Stimulated activated CD8-positive, alpha-beta memory T cell treated with anti-CD3 and anti-CD28 coated beads, Interleukin-12 subunit alpha, Interleukin-12 subunit beta, amount 100 ng/mL, for 1 hour (primary cell): ENCODE results near the gene HLCS.

ENCODE experiments used
- DNase-seq: peaks from one replicate; pipeline ENCODE4 v3.0.0-alpha.2; 2020; ENCODE audit warnings: low read depth

The HLCS gene

DNA sequence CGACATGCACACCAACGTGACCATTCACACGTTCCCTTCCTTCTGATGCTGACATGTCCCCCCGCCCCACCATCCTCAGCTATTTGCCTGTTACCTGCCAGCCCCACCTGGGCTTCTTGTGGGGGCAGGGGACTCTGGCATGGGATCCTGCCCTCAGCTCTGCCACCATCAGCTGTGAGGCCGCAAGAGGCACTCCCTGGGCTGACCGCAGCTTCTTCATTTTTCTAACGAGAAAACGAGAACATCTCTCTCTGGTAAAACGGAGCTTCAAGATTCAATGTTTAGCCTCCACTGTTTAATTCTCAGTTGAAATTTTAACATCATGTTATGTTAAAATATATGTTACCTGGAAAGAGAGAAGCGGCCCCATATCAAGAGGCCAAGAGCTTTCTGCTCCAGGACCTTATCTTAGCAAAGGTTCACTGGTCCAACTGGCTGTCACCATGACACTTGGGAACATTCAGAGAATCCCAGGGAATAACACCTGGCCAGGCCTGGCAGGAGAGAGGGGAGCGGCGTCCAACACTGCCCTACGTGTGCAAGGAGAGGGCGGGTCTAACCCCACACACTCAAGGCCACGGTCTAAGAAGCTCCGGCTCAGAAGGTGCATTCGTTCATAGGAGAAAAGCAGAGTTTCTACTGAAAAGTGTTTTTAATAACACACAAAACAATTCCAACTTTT lies 51.3 kb downstream of the HLCS start:
- no peak for DNase-seq

DNA sequence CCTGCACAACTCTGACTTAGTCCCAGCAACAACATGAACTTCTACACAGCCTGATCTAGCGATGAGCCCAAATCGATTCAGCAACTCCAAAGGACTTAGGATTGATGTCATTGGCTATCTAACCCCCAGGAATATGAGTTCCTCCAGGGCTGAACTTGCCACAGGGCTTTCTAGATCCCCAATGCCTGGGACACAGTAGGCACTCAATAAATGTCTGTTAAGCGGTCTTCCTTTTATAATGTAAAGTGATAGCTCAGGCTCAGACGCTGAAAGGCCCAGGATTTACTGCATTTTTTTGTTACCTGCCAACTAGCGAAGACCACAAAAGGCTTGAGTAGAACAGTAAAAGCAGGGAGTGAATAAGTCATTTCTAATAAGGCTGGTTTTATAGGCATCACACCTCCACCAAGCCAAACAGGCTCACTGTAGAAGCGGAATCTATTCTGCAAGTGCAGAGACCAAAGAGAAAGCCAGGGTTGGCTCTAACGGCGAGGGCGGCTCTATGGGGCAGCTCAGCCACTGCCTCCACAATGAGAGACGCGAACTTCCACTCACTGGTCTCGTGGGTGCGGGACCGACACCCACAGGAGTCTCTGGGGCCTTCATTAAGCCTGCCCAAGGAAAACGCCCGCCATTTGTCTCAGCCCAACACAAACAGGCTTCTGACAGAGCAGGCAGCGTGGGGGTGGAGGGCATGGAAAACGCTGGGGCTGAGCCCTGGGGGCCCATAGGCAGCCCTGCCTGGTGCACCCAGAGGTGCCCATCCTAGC lies 52.0 kb downstream of the HLCS start:
- DNase-seq = no peak

DNA sequence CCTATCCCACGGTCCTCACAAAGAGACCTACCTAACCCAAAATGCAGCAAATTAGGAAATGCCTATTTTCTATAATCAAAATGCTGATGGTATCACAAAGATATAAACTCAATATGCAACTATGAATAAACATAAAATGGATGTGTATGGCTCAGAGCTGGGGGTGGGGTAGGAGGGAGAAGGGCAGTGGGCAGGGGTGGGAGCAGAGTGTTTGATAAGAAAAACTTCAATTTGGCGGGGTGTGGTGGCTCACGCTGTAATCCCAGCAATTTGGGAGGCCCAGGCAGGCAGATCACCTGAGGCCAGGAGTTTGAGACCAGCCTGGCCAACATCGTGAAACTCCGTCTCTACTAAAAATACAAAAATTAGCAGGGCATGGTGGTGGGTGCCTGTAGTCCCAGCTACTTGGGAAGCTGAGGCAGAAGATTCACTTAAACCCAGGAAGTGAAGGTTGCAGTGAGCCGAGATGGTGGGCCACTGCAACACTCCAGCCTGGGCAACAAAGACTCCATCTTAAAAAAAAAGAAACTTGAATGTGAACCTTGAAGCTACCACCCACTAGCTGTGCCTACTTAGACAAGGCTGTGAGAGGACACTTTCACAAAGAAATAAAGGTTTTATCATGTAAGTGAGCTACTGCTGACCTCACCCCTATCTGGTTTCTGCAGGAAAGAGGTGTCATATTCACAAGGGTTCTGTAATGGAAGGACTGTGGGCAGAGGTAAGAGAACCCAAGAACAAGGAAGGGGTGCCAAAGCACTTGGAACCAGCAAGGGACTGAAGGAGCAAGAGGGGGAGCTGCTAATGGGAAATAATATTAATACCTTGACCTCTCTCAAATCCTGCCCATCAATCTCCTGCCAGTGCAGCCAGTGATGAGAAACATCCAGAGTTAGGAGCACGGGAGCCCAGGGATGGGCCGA lies 53.0 kb downstream of the HLCS start:
- DNase-seq = no peak

DNA sequence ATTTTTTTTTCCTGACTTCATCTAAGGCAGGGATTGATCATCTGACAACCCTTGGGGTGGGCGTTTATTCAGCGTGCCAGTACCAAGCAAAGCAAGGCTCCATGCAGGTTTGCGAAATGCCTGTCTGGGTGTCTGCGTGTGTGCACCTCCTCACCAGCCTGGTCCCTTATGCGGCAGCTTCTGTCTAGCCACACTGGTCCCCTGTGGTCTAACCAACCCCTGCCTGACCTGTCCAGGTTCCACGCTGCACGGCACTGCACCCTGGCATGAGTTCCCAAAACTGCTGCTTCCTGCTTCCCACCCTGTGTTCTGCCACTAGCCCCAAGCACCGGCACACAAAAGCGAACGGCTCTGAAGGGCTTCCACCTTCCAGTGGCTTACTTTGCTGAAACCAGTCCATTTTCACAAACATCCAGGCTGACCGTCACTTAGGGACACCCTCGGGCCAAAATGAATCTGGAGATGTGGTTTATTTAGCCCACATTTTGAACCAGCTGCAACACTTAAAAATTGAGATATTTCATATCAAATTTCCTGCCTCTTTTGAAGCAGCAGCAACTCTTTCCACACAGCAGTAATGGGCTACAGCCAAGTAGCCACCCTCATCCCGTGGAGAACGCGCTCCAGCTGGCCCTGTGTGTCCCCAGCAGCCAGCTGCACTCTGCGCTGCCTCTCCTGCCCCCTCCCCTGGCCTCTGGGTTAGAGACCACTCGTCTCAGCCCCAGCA lies 55.7 kb downstream of the HLCS start:
- no peak for DNase-seq

DNA sequence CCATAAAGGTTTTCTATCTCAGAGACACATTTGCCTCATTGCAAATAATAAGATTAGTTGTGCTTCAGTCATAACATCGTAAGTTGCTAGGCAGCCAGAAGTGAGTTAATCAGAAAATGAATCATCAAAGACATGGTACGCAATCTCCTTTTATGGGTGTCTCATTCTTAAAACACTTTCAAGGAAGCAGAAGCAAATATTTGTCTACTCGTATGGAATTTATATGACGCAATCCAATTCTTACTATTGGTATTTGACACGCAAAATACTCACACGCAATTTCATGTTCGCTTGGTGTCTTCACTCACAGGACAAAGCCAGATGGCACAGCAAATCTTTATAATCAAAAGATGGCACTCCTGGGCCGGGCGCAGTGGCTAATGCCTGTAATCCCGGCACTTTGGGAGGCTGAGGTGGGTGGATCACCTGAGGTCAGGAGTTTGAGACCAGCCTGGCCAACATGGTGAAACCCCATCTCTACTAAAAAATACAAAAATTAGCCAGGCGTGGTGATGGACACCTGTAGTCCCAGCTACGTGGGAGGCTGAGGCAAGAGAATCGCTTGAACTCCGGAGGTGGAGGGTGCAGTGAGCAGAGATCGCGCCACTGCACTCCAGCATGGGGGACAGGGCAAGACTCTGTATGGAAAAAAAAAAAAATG lies 56.4 kb downstream of the HLCS start:
- DNase-seq = no peak

DNA sequence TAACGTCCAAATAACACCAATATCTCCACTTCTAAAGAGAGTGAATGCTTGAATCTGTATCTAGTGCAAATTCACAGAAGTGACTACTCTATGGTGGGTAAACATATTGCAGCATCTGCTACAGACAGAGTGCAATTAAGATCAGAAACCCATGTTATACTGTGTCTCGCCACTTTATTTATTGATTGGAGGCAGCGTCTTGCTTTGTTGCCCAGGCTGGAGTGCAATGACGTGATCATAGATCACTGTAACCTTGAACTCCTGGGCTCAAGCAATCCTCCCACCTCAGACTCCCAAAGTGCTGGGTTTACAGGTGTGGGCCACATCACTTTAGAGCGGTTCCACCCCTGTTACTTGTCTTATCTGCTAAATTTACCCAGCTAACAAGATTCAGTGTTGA lies 57.0 kb downstream of the HLCS start:
- DNase-seq = no peak

DNA sequence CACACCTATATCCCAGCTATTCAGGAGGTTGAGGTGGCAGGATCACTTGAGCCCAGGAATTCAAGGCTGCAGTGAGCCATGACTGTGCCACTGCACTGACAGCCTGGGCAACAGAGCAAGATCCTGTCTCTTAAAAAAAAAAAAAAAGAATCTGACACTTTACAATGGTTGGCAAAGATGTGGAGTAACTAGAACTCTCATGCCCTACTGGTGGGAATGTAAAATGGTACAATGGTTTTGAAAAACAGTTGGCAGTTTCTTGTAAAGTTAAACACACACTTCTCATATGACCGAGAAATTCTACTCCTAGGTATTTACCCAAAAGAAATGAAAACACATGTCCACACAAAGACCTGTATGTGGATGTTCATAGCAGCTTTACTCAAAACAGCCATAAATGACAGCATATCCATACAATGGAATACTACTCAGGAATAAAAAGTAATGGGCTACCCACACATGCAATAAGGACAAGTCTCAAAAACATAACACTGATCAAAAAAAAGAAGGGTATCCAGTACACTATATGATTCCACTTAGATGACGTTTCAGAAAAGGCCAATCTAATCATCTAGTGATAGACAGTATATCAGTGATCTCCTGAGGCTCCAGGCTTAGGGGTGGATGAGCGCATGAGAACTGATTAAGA lies 58.1 kb downstream of the HLCS start:
- DNase-seq = no peak

DNA sequence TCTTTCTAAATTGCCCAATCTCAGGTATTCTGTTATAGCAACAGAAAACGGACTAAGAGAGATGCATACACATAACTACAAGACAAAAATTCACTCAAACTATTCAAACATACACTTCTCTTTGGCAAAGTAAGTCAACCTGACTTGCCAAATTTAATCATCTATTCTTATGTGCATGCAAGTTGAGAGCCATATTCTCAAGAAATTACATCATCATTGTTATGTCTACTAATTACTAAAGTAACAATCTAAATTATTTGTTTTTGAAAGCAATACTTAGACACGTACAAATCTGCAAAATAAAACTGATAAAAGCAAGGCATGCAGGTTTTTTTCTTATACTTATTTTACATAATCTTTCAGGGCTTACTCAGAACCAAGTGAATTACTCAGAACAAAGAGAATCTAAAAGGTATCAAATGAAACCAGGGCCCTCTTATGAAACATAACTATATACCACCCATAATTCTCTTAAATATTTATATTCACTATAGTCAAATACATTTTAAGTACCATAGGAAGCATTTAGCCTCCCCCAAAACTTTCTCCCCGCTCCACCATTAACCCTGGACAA lies 62.3 kb downstream of the HLCS start:
- no peak for DNase-seq

DNA sequence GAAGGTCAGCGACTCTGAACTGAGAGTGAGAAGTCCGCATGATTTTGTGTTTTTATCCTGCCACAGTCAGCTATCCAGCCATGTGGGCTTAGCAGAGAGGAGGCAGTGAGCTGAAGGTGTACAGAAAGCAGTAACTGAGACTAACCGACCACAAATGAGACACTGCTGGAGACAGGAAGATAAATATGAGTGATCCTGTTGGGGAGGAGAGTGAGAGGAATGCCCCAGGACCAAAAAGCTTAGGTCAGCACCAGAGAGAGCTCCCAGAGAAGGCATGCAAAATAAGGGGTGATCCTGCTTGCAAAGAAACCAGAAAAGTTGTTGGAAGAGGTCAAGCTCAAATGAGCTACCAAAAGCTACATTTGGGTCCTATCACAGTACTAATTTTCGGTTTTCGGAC lies 63.7 kb downstream of the HLCS start:
- DNase-seq = no peak

DNA sequence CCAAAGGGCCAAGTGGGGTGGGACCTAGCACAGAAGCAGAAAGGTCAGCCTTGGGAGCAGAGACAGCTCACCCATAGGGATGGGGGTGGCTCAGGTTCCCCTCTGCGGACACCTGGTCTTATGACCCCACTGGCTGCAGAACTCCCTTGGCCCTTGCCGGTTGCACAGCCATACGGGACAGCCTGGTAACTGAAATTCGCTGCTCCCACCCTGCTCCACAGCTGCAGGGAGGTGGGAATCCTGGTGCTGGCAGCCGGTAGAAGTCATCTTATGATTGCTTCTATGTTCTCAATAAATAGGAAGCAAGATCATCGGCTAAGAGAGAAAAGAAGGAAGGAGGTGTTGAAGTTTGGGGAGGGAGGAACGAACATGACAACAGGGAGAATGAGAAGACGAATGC lies 64.1 kb downstream of the HLCS start:
- no peak for DNase-seq

DNA sequence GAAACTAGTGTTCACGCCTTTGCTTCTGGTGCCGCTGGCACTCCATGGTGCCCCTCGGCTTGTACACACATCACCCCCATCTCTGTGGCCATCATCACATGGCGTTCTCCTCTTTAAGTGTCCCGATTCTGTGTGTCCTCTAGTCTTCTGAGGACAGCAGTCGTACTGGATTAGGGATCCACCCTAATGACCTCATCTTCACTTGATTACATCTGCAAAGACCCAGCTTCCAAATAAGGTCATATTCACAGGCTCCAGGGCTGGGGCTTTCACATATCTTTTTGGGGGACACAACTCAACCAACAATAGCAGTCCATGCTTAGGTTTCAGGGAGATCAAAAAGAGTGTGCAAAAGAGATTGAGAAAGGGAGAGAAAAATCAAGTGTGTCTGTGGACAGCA lies 64.9 kb downstream of the HLCS start:
- DNase-seq = no peak

DNA sequence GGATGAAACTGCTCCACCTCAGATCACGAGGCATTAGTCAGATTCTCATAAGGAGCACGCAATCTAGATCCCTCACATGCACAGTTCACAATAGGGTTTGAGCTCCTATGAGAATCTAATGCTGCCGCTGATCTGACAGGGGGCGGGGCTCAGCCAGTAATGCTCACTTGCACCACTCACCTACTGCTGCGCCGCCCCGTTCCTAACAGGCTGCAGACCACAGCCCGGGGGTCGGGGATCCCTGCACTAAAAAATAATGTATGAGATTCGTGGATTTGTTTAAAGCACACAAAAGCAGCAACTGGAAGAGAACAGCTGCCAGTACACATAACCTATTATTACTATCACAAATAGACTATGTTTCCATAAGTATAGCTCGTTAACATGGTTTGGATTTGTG lies 72.9 kb downstream of the HLCS start:
- DNase-seq = no peak

DNA sequence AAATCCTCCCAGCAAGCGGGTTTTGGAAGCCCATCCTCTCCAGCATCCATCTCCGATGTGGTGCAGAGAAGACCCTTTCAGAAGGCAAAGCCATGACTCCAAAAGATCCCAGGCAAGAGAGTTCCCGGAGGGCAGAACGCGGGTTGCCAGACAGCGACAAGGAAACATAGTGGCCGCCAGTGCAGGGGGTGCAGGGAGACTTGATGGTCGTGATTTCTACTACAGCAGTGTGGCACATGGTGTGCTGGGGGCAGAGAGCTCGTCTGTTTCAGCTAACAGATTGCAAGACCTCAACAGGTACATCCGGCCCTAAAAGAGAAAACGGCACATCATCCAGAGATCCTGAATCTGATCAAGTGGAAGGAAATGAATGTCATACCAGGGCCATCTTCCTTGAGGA lies 74.3 kb downstream of the HLCS start:
- no peak for DNase-seq

DNA sequence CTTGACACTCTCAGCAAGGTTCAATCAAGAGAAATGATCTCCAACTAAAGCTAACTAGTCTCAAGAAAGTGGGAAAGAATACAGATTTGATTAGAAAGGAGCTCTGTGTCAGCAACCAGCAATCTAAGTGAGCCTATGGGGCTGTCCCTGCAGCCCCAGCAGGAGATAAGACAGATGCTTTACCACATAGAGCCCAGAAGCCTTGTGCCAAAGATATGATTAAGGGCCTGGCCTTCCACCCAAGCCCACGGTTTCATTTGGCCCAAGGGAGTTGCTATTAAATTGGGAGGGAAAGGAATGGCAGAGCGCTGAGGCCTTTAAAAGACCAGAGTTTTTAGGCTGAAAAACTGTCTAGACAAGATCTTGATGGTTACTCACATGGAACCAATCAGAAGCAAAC lies 74.8 kb downstream of the HLCS start:
- no peak for DNase-seq

DNA sequence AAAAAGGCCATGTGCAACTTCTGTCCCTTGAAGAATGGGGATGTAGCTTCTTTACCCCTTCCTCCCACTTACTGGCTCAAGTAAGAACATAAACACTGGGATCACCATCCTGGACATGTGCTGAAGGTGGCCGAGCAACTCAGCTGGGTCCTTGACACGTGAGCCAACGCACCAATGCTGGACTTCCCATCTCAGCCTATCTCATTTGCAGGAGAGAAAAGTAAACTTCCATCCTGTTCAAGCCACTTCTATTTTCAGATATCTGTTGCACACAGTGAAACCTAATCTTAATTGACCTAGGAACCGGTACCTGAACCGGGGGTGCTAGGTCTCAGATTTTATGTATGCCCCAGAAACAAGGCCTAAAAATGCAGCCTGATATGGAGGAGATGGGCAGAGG lies 75.3 kb downstream of the HLCS start:
- DNase-seq = no peak

DNA sequence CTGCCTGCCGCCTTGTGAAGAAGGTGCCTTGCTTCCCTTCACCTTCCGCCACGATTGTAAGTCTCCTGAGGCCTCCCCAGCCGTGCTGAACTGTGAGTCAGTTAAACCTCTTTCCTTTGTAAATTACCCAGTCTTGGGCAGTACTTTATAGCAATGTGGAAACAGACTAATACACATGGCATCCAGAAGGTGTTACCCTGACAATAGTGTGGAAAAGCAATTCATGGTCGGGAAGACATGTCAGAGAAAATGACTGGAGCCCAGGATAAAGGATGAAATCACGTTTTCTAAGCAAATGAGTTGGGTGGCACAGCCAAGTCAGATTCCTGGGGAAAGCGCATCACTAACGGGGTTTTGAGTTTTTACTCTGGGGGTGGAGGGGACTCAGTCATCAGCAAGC lies 76.4 kb downstream of the HLCS start:
- DNase-seq = no peak

DNA sequence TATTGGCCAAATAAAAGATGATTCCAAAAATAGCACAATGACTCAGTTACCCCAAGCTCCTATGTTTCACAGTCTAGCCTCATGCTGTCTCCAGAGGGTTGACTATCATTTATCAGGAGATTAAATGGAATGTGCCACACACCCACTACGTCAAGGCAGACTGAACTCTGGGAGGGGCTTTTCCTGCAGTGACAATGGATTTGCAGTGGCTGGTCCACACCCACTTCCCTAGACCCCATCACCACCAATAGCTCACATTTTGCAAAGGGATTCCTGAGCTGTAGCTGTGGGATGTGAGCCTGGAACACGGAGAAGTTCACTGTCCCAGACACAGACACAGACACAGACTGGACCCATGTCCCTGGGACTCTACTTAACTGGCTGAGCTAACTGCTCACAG lies 77.1 kb downstream of the HLCS start:
- no peak for DNase-seq

DNA sequence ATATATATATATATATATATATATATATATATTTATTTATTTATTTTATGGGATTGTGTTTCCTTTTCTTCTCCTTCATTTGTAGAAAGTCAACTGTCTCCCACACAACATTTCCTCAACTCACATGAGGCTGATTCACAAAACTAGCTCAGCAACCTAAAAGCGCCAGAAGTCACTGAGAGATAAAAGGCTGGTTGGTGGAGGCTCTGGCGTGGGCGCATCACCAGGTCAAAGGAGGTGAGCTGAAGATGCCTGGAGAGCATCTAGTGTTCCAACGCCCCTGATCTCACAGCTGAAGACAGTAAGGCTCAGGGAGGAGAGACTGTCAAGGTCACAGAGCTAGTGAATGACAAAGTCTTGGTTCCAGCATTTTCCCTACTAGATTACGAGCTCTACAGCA lies 78.0 kb downstream of the HLCS start:
- no peak for DNase-seq

DNA sequence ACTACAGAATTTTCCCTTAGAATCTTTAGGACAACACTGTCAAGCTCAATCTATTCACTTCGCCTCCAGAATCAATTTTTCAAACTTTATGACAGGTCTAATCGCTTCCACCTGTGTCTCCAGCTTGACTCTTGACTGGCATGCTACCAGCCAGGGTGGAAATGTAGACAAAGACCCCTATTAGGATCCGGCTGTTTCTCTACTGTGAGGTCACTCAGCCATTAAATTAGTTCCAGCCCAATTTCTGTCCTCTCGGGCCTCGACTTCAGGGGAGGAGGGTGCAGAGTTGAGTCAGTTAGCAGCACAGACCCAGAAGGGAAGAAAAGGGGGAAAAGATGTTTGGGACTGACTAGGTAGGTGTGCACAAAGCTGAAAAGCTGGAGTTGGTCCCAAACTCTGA lies 78.5 kb downstream of the HLCS start:
- DNase-seq = no peak

DNA sequence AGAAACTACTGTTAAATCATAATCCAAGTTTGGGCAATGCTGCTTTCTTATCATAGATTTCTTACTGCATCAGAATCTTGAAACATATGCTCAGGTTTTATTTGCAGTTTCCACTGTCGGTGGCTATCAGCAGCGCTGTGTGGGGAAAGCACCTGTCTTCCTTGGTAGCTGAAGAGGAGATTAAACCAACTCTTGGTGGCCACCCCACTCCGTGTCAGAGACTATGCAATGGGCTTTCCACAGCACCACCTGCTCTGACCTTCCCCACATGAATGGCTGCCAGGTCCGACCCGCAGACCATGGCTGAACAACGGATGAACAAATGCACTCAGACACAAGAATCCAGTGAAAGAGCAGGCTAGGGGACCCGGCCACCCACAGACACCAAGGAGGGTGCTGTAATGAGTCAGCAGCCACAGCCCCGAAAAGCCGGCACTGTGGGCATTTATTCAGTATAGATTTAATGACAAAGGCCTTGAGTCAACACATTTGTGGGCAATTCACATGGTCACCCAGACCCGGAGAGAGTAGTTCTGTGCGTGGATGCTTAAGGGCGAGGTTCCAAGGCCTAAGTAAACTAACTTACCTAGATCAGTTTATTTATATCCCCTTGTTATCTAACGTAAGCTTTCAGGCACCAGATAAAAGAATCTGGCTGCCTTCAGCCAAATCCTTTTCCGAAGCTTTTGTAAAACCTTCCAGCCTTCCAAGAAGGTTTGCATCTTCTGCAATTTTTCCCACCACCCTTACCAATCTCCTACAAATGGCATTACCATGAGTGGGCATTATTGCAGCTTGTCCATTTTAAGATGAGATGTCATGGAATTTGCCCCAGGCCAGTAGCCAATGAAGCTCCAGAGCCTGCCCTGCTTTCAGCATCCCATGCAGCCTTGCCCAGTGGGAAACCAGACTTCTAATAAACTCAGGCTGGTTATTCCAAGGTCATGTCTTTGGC lies 82.7 kb downstream of the HLCS start:
- DNase-seq = no peak
